ENCODE measurements around the gene VIPR2.
"Not testable (repeated sequence)": the region's sequence is repeated elsewhere in the genome, so short reads cannot be mapped to it uniquely, and the experiment has no call there.

DNA sequence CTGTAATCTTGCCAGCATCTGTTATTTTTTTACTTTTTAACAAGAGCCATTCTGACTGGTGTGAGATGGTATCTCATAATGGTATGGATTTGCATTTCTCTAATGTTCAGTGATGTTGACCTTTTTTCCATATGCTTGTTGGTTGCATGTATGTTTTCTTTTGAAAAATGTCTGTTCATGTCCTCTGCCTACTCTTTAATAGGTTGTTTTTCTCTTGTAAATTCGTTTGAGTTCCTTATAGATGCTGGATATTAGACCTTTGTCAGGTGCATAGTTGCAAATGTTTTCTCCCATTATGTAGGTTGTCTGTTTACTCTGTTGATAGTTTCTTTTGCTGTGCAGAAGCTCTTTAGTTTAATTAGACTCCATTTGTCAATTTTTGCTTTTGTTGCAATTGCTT, 20.9 kb downstream of the VIPR2 start:
- not testable (repeated sequence) for TF ChIP-seq EP300, POLR2AphosphoS5 (IDR thresholded peaks at IDR 0.05)
- TF ChIP-seq, protein P1, sequence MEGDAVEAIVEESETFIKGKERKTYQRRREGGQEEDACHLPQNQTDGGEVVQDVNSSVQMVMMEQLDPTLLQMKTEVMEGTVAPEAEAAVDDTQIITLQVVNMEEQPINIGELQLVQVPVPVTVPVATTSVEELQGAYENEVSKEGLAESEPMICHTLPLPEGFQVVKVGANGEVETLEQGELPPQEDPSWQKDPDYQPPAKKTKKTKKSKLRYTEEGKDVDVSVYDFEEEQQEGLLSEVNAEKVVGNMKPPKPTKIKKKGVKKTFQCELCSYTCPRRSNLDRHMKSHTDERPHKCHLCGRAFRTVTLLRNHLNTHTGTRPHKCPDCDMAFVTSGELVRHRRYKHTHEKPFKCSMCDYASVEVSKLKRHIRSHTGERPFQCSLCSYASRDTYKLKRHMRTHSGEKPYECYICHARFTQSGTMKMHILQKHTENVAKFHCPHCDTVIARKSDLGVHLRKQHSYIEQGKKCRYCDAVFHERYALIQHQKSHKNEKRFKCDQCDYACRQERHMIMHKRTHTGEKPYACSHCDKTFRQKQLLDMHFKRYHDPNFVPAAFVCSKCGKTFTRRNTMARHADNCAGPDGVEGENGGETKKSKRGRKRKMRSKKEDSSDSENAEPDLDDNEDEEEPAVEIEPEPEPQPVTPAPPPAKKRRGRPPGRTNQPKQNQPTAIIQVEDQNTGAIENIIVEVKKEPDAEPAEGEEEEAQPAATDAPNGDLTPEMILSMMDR (IDR thresholded peaks at IDR 0.05): not testable (repeated sequence)
